H1 (cell line): ENCODE data around the gene ZSCAN20. TPM values are rescaled to one million over a fixed set of nuclear protein-coding genes. Genes with fewer than 3 reads are reported as not detected.

Experiments
- CTCF ChIA-PET: fragments of 300-600 bp; sonication (Branson Sonifier 250); formaldehyde crosslinking; loops from one replicate; lab custom pipeline; 2021; ENCODE audit not compliant: partially characterized antibody; lab: Charles Lee
- POLR2A ChIA-PET: fragments of 300-600 bp; sonication (Branson Sonifier 250); formaldehyde crosslinking; loops from one replicate; lab custom pipeline; 2021; ENCODE audit warnings: inconsistent platforms; ENCODE audit not compliant: partially characterized antibody; lab: Charles Lee
- DNase-seq, 2 experiments: peaks; one replicate each; pipeline versions ENCODE4 v3.0.0 to v3.0.0-alpha.2; 2010 to 2022; ENCODE audit warnings: low spot score in 2 of 2, low read depth in 1 of 2, mixed read lengths in 1 of 2
- FAIRE-seq: peaks from 2 replicates; lab custom pipeline; 2011; peaks lifted over from hg19 to GRCh38; lab: Jason Lieb, UNC
- H2AFZ ChIP-seq: 2 replicates; pipeline ENCODE4 v1.8.1; 2012; ENCODE audit warnings: low read length, inconsistent platforms
- H2AK5ac ChIP-seq: 2 replicates; pipeline ENCODE4 v1.6.1; 2013; ENCODE audit warnings: low read depth, low read length
- H2BK120ac ChIP-seq: replicated peaks from 2 replicates; pipeline ENCODE3; 2013; ENCODE audit warnings: low read depth, low read length, inconsistent platforms
- H2BK12ac ChIP-seq: 2 replicates; pipeline ENCODE4 v1.6.1; 2013; ENCODE audit warnings: low read depth, low read length
- H2BK15ac ChIP-seq: 2 replicates; pipeline ENCODE4 v1.6.1; 2013; ENCODE audit warnings: low read length
- H2BK20ac ChIP-seq: 2 replicates; pipeline ENCODE4 v1.6.1; 2013; ENCODE audit warnings: low read length
- H2BK5ac ChIP-seq: 2 replicates; pipeline ENCODE4 v1.6.1; 2013; ENCODE audit warnings: low read depth, low read length
- H3K14ac ChIP-seq: 2 replicates; pipeline ENCODE4 v1.6.1; 2013; ENCODE audit warnings: inconsistent platforms; ENCODE audit not compliant: insufficient read length
- H3K18ac ChIP-seq: 2 replicates; pipeline ENCODE4 v1.6.1; 2013; ENCODE audit warnings: low read length; ENCODE audit errors: extremely low read depth
- H3K23ac ChIP-seq: 2 replicates; pipeline ENCODE4 v1.6.1; 2013; ENCODE audit warnings: inconsistent platforms; ENCODE audit not compliant: insufficient read length
- H3K23me2 ChIP-seq: 2 replicates; pipeline ENCODE4 v1.6.1; 2013; ENCODE audit warnings: low read depth, low read length
- H3K27ac ChIP-seq: 2 replicates; pipeline ENCODE4 v1.6.1; 2011; ENCODE audit warnings: low read depth, low read length, inconsistent platforms
- H3K27me3 ChIP-seq, 4 experiments: replicated peaks in 1 of 4; 1 replicate in 1 of 4; 2 replicates in 3 of 4; pipeline versions ENCODE4 v1.6.1 to v1.8.1; 2011 to 2013; ENCODE audit warnings: low read length in 3 of 4, mild to moderate bottlenecking in 3 of 4, inconsistent platforms in 2 of 4, mixed read lengths in 2 of 4, moderate library complexity in 1 of 4; ENCODE audit not compliant: control insufficient read depth in 3 of 4, insufficient read depth in 3 of 4; ENCODE audit errors: extremely low read depth in 1 of 4
- H3K36me3 ChIP-seq, 4 experiments: 2 replicates each; pipeline versions ENCODE4 v1.6.1 to v1.8.1; 2011 to 2013; ENCODE audit warnings: mild to moderate bottlenecking in 4 of 4, low read length in 3 of 4, moderate library complexity in 2 of 4, control low read depth in 1 of 4, inconsistent platforms in 1 of 4; ENCODE audit not compliant: insufficient read depth in 4 of 4, control insufficient read depth in 2 of 4
- H3K4ac ChIP-seq: replicated peaks from 2 replicates; pipeline ENCODE3; 2013; ENCODE audit warnings: low read length, low read depth, mixed read lengths, inconsistent platforms; ENCODE audit not compliant: insufficient read length
- H3K4me1 ChIP-seq, 4 experiments: replicated peaks in 1 of 4; 1 replicate in 1 of 4; 2 replicates in 3 of 4; pipeline versions ENCODE4 v1.6.1 to v1.8.1; 2011 to 2013; ENCODE audit warnings: low read length in 3 of 4, inconsistent platforms in 2 of 4, mixed read lengths in 1 of 4; ENCODE audit not compliant: insufficient read depth in 4 of 4, control insufficient read depth in 3 of 4
- H3K4me2 ChIP-seq, 2 experiments: 2 replicates each; pipeline versions ENCODE4 v1.6.1 to v1.8.1; 2011 to 2013; ENCODE audit warnings: low read depth in 2 of 2, low read length in 2 of 2, control low read depth in 1 of 2, inconsistent platforms in 1 of 2, mild to moderate bottlenecking in 1 of 2; ENCODE audit not compliant: insufficient read depth in 1 of 2
- H3K4me3 ChIP-seq, 4 experiments: fragments of 200-600, 300-600 bp in 1 of 4; sonication (generic), shearing (Covaris generic), sonication (Bioruptor Twin) in 1 of 4; 2 replicates each; pipeline versions ENCODE4 v1.5.1 to v1.8.1; 2011 to 2016; ENCODE audit warnings: low read length in 4 of 4, low read depth in 3 of 4, control low read depth in 2 of 4, inconsistent platforms in 2 of 4, mild to moderate bottlenecking in 2 of 4, mixed read lengths in 1 of 4, moderate library complexity in 1 of 4; ENCODE audit not compliant: insufficient read depth in 2 of 4; ENCODE audit errors: extremely low read depth in 1 of 4
- H3K56ac ChIP-seq: replicated peaks from 2 replicates; pipeline ENCODE3; 2013; ENCODE audit warnings: low read depth, mild to moderate bottlenecking, mixed read lengths, low read length, inconsistent platforms; ENCODE audit not compliant: insufficient read length
- H3K79me1 ChIP-seq: 2 replicates; pipeline ENCODE4 v1.6.1; 2013; ENCODE audit warnings: low read depth, low read length, control low read depth
- H3K79me2 ChIP-seq, 2 experiments: 2 replicates each; pipeline versions ENCODE4 v1.6.1 to v1.8.1; 2012 to 2013; ENCODE audit warnings: low read length in 2 of 2, mild to moderate bottlenecking in 2 of 2, inconsistent platforms in 1 of 2; ENCODE audit not compliant: insufficient read depth in 2 of 2, control insufficient read depth in 1 of 2
- H3K9ac ChIP-seq, 4 experiments: replicated peaks in 1 of 4; 1 replicate in 1 of 4; 2 replicates in 3 of 4; pipeline versions ENCODE4 v1.6.1 to v1.8.1; 2011 to 2013; ENCODE audit warnings: low read depth in 3 of 4, low read length in 3 of 4, control low read depth in 2 of 4, mild to moderate bottlenecking in 2 of 4, moderate library complexity in 2 of 4, inconsistent platforms in 1 of 4; ENCODE audit errors: extremely low read depth in 1 of 4
- H3K9me3 ChIP-seq, 2 experiments: 2 replicates each; pipeline versions ENCODE4 v1.6.1 to v1.8.1; 2012 to 2013; ENCODE audit warnings: mild to moderate bottlenecking in 2 of 2, moderate library complexity in 2 of 2, control low read depth in 1 of 2, inconsistent platforms in 1 of 2, low read depth in 1 of 2, low read length in 1 of 2, mixed read lengths in 1 of 2; ENCODE audit not compliant: insufficient read depth in 2 of 2
- H4K20me1 ChIP-seq, 2 experiments: replicated peaks in 1 of 2; 2 replicates each; pipeline versions ENCODE3 to v1.8.1; 2011 to 2013; ENCODE audit warnings: inconsistent platforms in 2 of 2, low read length in 2 of 2, mild to moderate bottlenecking in 1 of 2; ENCODE audit not compliant: insufficient read depth in 2 of 2, control insufficient read depth in 1 of 2
- H4K5ac ChIP-seq: 2 replicates; pipeline ENCODE4 v1.6.1; 2013; ENCODE audit warnings: low read length, low read depth, mixed read lengths, inconsistent platforms; ENCODE audit not compliant: insufficient read length
- H4K8ac ChIP-seq: 2 replicates; pipeline ENCODE4 v1.8.0; 2013; ENCODE audit warnings: mild to moderate bottlenecking, moderate library complexity, low read length, inconsistent platforms; ENCODE audit not compliant: insufficient read depth; ENCODE audit errors: extremely low read depth
- H4K91ac ChIP-seq: replicated peaks from 2 replicates; pipeline ENCODE3; 2013; ENCODE audit warnings: low read length, mixed read lengths, inconsistent platforms; ENCODE audit not compliant: insufficient read length
- CEBPB ChIP-seq: IDR thresholded peaks from 2 replicates; pipeline ENCODE4 v1.6.1; 2012; ENCODE audit warnings: low read depth, low read length
- CHD1 ChIP-seq: IDR thresholded peaks from 2 replicates; pipeline ENCODE4 v1.6.1; 2012; ENCODE audit warnings: low read depth, low read length, improper control_type of control experiment
- CTCF ChIP-seq, 3 experiments: IDR thresholded peaks; 1 replicate in 2 of 3; 2 replicates in 1 of 3; pipeline versions ENCODE4 v1.5.1 to v1.6.1; 2011; ENCODE audit warnings: low read length in 3 of 3, mild to moderate bottlenecking in 3 of 3, inconsistent platforms in 2 of 3, low read depth in 1 of 3, moderate library complexity in 1 of 3; ENCODE audit not compliant: insufficient read depth in 1 of 3; ENCODE audit errors: control extremely low read depth in 1 of 3
- KDM5A ChIP-seq: fragments of 200-600 bp; IDR thresholded peaks from 2 replicates; pipeline ENCODE4 v1.7.1; 2012; ENCODE audit warnings: mild to moderate bottlenecking, low read length, inconsistent platforms, mixed read lengths
- NRF1 ChIP-seq: IDR thresholded peaks from 2 replicates; pipeline ENCODE4 v1.6.1; 2011; ENCODE audit warnings: mild to moderate bottlenecking, low read depth, low read length, improper control_type of control experiment
- RFX5 ChIP-seq: IDR thresholded peaks from 2 replicates; pipeline ENCODE4 v1.6.1; 2011; ENCODE audit warnings: low read depth, low read length, improper control_type of control experiment, borderline replicate concordance
- RNF2 ChIP-seq: fragments of 200-900, 300-1000 bp; sonication (generic); IDR thresholded peaks from 2 replicates; pipeline ENCODE4 v1.7.1; 2016; ENCODE audit warnings: borderline replicate concordance, low read depth, mild to moderate bottlenecking, antibody characterized with exemption, low read length; ENCODE audit not compliant: poor library complexity, severe bottlenecking; ENCODE audit errors: missing control alignments
- RXRA ChIP-seq: IDR thresholded peaks from 2 replicates; pipeline ENCODE4 v1.6.1; 2011; ENCODE audit warnings: low read depth, mild to moderate bottlenecking, low read length, moderate library complexity; ENCODE audit not compliant: insufficient read depth
- SIN3A ChIP-seq, 2 experiments: IDR thresholded peaks in 1 of 2; conservative IDR thresholded peaks in 1 of 2; 2 replicates each; pipeline ENCODE4 v1.6.1; 2011 to 2012; ENCODE audit warnings: low read length in 2 of 2, improper control_type of control experiment in 1 of 2, low read depth in 1 of 2, mild to moderate bottlenecking in 1 of 2
- SRF ChIP-seq: IDR thresholded peaks from 2 replicates; pipeline ENCODE4 v1.6.1; 2011; ENCODE audit warnings: mild to moderate bottlenecking, low read depth, low read length, moderate library complexity
- TBP ChIP-seq: IDR thresholded peaks from 2 replicates; pipeline ENCODE4 v1.6.1; 2011; ENCODE audit warnings: low read depth, low read length, improper control_type of control experiment
- TEAD4 ChIP-seq: IDR thresholded peaks from 2 replicates; pipeline ENCODE4 v1.6.1; 2012; ENCODE audit warnings: low read depth, low read length, inconsistent platforms, mixed read lengths
- WGBS, 2 experiments: shearing (Covaris generic) in 1 of 2; methylation state at CpG; one replicate each; pipeline versions ENCODE4 v1.1.6 to v1.1.7; 2013 to 2015; ENCODE audit warnings: low lambda C conversion rate in 2 of 2, mixed read lengths in 2 of 2, inconsistent platforms in 1 of 2, low coverage in 1 of 2, missing lambda C conversion rate in 1 of 2; ENCODE audit not compliant: insufficient replicate concordance in 2 of 2, insufficient coverage in 1 of 2, insufficient read length in 1 of 2; ENCODE audit errors: extremely low coverage in 1 of 2, missing lambda C conversion rate in 1 of 2; 5-methylcytosine and 5-hydroxymethylcytosine counted together
- polyA plus RNA-seq, 7 experiments: library from polyadenylated mRNA; depleted of rRNA in 3 of 7; stranded (reverse) in 5 of 7; unstranded in 2 of 7; fragments of >200 nt in 5 of 7; fragments of 200-250 nt in 2 of 7; gene quantifications; 1 replicate in 5 of 7; 2 replicates in 1 of 7; 4 replicates in 1 of 7; pipeline versions ENCODE4 v1.2.1 to v1.2.3, GENCODE V29; 2011 to 2013; ENCODE audit warnings: missing spikeins in 2 of 7, mixed read lengths in 2 of 7
- total RNA-seq: library from RNA; stranded (reverse); fragmentation: NEBNext Ultra II Directional; extraction: Animal tissue kit (Norgen Biotek cat#: 25700); gene quantifications from 2 replicates; pipeline ENCODE4 v1.2.1, GENCODE V29; 2021

The ZSCAN20 gene
- total and polyA plus RNA-seq, 2 of the 8 experiments (the other 6 are each of a cell fraction or from before 2014, with no cell fraction given): 0.70 to 3.4 TPM

GRCh38 chr1:33442141-33442540 is 30.3 kb upstream of the ZSCAN20 start:
- no peak for DNase-seq
- Histone ChIP-seq H3K79me2 (no peaks in the 10 kb centered on the region), H3K36me3 (no peaks in the 10 kb centered on the region), H3K56ac (no peak overlapping the region), H2BK15ac (no peak overlapping the region), H3K9me3 (no peaks in the 10 kb centered on the region), H2BK20ac (no peak overlapping the region), H3K4me3 (no peak overlapping the region), H3K4me1 (peaks cover 0 to 4% (median 2%) of the 10 kb centered on the region in 4 experiments; a peak in 3 of 7 replicates), H3K18ac (no peak overlapping the region), H3K14ac (no peak overlapping the region), H2AFZ (no peak overlapping the region), H3K27me3 (no peaks in the 10 kb centered on the region), H2BK5ac (no peak overlapping the region), H3K27ac (no peak overlapping the region), H4K5ac (no peak overlapping the region), H3K9ac (no peak overlapping the region), H3K4ac (no peak overlapping the region), H2AK5ac (no peak overlapping the region), H3K4me2 (no peak overlapping the region), H3K23me2 (no peaks in the 10 kb centered on the region; the same call in 1 of the 2 replicates), H4K91ac (no peak overlapping the region), H2BK12ac (no peak overlapping the region), H4K20me1 (no peaks in the 10 kb centered on the region), H3K79me1 (no peaks in the 10 kb centered on the region), H2BK120ac (no peak overlapping the region), H4K8ac (no peak overlapping the region), H3K23ac (no peak overlapping the region)
- ChIA-PET CTCF (interaction anchor here (0.6 to 2.1 kb wide), 6 partner anchors 9 to 148 kb away, joined by 3 to 13 read pairs (median 4); no protein-coding TSS in a partner anchor), POLR2A (no interaction called here)
- 79% methylated on average over 1 of the region's 1 CpG; no CpG with 5 or more reads in 1 of the 2 experiments for WGBS, 2 experiments
- no peak for FAIRE-seq
- TF ChIP-seq SRF (no peak), CEBPB (no peak), TEAD4 (no peak), CTCF (IDR thresholded peaks at IDR 0.05; ENCODE audit: control extremely low read depth in 1 of 3, insufficient read depth in 1 of 3, low read depth in 1 of 3, low read length in 3 of 3) (no peak), NRF1 (no peak), CHD1 (no peak), RNF2 (no peak), TBP (no peak), SIN3A (conservative IDR thresholded peaks at IDR 0.05 in 1 of 2, IDR thresholded peaks at IDR 0.05 in 1 of 2; ENCODE audit: low read depth in 1 of 2, low read length in 2 of 2) (no peak), KDM5A (no peak), RXRA (no peak), RFX5 (no peak)
